Skin epidermis (tissue), 12 donors: ENCODE results near the gene IQGAP1.
A peak's percentile ranks its signal among the peaks of the same experiment; 100 is the strongest.
"Not testable (repeated sequence)": the region's sequence is repeated elsewhere in the genome, so short reads cannot be mapped to it uniquely, and the experiment has no call there.

ENCODE experiments used
- H3K27ac ChIP-seq, 21 experiments: fragments of 200-600 bp; sonication (generic) in 11 of 21; one replicate each; pipeline ENCODE4 v1.5.0; 2020; ENCODE audit warnings: mild to moderate bottlenecking in 3 of 21, inconsistent platforms in 2 of 21, moderate library complexity in 2 of 21
- H3K4me3 ChIP-seq, 7 experiments: fragments of 200-600 bp; sonication (generic) in 2 of 7; one replicate each; pipeline ENCODE4 v1.5.0; 2020; ENCODE audit warnings: inconsistent platforms in 2 of 7, mild to moderate bottlenecking in 2 of 7, moderate library complexity in 1 of 7

IQGAP1 gene, protein sequence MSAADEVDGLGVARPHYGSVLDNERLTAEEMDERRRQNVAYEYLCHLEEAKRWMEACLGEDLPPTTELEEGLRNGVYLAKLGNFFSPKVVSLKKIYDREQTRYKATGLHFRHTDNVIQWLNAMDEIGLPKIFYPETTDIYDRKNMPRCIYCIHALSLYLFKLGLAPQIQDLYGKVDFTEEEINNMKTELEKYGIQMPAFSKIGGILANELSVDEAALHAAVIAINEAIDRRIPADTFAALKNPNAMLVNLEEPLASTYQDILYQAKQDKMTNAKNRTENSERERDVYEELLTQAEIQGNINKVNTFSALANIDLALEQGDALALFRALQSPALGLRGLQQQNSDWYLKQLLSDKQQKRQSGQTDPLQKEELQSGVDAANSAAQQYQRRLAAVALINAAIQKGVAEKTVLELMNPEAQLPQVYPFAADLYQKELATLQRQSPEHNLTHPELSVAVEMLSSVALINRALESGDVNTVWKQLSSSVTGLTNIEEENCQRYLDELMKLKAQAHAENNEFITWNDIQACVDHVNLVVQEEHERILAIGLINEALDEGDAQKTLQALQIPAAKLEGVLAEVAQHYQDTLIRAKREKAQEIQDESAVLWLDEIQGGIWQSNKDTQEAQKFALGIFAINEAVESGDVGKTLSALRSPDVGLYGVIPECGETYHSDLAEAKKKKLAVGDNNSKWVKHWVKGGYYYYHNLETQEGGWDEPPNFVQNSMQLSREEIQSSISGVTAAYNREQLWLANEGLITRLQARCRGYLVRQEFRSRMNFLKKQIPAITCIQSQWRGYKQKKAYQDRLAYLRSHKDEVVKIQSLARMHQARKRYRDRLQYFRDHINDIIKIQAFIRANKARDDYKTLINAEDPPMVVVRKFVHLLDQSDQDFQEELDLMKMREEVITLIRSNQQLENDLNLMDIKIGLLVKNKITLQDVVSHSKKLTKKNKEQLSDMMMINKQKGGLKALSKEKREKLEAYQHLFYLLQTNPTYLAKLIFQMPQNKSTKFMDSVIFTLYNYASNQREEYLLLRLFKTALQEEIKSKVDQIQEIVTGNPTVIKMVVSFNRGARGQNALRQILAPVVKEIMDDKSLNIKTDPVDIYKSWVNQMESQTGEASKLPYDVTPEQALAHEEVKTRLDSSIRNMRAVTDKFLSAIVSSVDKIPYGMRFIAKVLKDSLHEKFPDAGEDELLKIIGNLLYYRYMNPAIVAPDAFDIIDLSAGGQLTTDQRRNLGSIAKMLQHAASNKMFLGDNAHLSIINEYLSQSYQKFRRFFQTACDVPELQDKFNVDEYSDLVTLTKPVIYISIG (N-terminal part only)

DNA sequence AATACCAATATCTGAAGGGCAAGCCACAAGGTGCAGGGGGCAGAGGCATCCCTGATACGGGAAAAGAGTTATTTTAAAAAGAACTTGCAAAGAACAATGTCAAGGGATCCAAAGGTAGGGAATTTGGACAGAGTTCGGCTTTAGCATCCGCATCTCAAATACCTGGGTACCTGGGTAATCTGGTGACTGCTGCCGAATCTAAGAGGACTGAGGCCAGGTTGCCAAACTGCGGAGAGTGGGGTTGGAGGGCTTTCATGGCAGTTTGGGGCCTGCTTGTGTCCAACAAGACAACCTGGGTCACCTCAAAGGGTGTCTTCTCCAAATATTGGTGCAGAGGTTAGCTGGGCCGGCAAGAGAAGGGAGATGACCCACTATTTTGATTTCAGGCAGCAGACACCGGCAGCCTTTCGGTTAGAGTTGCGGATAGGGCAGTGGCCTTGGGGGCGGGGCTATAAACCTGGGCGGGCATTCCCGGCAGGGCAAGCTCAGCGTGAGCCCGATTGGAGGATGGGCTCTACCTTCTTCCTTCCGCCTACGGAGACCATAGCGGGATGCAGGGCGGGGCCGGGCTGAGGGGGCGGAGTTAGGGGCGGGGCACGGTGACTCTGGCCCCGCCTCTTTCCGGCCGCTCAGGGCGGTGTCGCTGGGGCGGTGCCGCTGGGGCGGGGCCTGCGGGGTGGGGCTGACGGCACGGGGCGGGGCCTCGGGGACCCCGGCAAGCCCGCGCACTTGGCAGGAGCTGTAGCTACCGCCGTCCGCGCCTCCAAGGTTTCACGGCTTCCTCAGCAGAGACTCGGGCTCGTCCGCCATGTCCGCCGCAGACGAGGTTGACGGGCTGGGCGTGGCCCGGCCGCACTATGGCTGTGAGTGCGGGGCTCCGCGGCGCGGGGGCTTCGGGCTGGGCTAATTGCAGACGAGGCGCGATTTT is at the start of gene IQGAP1:
Gene IQGAP1 (plus strand): TSS at position 709 of the 928 bp plus-strand sequence. CDS start 100 bp downstream, at position 809.
- H3K27ac ChIP-seq: peak within 1 kb of the TSS; percentile 96 to 100 (median 100)

DNA sequence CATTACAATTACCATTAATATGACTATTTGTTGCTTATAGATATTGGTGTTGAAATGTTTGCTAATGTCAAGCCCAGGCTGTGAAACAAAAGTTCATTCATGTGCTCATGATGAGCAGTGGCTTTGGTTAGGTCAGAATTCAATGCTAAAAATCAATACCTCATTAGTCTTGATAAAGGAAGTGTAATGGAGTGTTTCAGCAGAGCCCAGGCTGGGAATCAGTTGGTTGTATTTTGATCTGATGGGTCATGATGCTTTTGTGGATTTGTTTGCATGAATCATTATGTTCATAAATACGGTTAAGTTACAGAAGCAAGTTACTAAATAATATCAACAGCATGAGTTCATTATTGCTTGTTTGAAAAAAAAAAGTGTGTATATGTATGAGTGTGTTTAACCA is 49.5 kb upstream of the IQGAP1 start:
- H3K4me3 ChIP-seq: no peak overlapping the region
- no peak overlapping the region for H3K27ac ChIP-seq

More for the DNA sequence above, at the start of gene IQGAP1:
- H3K4me3 ChIP-seq: peak within 1 kb of the TSS; percentile 54 to 99 (median 92)

DNA sequence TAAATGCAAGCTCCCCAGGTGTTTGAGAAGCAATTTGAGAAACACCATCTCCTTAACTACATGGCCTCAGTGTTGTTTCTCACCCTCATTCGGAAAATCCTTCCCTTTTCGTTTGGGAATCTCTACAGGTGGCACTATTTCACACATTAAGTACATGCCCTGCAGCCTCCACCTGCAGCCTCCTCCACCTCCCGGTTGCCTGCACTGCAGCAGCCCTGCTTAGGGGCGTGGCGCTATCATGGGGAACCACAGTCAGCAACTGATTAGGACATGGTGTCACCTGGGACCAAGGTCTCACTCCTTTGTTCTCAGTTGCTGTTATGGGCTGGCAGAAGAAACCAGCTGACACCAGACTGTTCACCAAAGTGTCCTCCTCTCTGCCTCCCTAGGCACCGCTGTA is 47.7 kb upstream of the IQGAP1 start:
- H3K27ac ChIP-seq: no peak overlapping the region
- no peak overlapping the region for H3K4me3 ChIP-seq

DNA sequence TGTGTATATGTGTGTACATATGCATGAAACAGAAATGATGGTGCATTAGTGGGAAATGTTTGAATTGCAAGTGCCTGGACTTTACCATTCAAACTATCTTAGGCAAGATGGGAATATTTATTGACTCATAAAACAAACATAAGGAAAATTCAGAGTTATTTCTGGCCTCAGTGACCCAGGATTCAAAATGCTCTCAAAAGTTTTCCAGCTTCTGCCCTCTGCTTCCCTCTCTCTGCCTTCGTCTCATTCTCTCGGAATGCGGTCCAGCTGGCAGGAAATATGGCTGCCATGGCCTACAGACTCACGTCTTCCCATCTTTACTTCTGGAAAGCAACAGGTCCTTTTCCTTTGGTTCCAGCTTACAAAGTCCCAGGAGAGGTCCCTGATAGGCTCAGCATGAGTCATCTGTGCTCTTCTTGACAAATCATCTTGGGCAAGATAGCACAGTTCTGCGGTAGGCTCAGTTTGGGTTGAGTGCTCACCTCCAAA is 44.7 kb upstream of the IQGAP1 start:
- H3K27ac ChIP-seq: no peak overlapping the region
- H3K4me3 ChIP-seq: no peak overlapping the region

DNA sequence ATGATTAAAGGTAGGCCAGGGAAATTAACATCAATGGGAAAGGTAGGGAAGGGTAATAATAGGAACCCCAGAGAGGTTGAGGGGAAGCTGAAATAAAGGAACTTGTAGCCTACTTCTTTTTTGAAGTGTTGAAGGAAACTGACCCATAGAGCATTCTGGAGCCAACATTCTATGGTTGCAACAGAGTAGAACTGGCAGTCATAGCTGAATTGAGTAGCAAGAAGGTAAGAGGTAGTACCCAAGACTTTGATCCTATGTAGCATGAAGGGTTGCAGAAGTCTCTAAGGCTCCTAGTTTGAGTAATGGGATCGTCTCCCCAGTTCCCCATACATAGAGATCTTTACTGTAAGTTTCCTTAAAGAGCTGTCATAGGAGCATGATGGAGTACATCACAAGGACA is 43.4 kb upstream of the IQGAP1 start:
- H3K4me3 ChIP-seq: no peak overlapping the region
- no peak overlapping the region for H3K27ac ChIP-seq

DNA sequence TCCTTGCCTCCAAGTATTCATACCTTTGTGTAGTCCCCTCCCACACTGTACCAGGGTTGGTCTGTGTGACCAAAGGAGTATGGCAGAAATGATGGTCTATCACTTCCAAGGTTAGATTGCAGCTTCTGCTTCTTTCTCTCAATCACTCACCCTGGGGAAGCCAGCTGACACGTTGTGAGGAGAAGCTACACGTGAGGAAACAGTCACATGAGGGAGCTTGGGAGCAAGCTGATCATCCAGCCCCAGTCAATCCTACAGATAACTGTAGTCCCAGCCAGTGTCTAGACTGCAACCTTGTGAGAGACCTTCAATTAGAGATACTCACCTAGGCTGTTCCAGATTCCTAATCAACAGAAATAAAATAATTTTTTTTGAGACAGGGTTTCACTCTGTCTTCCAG is 42.2 kb upstream of the IQGAP1 start:
- no peak overlapping the region for H3K4me3 ChIP-seq
- no peak overlapping the region for H3K27ac ChIP-seq

DNA sequence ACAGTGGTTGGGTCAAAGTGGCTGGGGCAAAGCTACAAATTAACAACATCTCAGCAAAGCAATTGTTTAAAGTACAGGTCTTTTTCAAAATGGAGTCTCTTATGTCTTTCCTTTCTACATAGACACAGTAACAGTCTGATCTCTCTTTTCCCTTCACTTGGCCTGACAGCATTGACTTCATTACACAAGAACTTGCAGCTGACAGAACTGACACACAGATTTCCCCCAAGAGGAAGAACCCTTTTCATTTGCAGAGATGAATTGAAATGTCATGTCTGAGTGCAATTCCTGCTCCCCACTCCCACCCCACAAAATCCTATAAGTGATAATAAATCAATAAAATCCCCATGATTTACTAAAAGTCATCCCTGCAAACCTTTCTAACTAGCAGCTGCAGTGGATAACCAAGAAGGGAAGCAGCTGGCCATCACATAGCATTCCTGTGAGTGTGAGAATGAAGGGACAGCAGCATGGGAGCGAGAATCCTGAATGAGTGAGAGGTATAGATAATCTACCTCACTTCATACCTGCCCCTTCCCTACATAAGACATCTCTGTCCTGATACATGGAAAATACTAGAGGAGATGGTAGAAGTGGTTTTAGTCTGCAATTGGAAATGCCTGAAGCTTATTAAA is 40.5 kb upstream of the IQGAP1 start:
- H3K4me3 ChIP-seq, H3K27ac ChIP-seq: not testable (repeated sequence)

DNA sequence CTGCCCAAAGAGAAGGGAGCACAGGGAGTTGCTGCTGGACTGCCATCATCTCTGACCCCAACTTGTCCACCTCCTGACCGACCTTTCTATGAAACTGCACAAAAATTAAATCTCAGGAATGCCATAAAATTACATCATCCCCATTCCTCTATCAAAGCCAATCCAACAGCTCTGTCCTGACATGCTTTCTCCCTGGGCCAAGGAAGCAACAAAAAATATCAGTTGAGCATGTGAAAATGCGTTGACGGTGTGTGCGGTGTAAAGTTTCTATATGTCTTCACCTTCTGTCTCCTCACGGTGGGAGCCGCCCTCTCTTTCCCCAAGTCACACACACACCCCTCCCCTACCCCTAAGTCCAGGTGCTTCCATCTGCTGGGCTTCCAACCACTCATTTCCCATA is 39.6 kb upstream of the IQGAP1 start:
- H3K4me3 ChIP-seq: no peak overlapping the region

DNA sequence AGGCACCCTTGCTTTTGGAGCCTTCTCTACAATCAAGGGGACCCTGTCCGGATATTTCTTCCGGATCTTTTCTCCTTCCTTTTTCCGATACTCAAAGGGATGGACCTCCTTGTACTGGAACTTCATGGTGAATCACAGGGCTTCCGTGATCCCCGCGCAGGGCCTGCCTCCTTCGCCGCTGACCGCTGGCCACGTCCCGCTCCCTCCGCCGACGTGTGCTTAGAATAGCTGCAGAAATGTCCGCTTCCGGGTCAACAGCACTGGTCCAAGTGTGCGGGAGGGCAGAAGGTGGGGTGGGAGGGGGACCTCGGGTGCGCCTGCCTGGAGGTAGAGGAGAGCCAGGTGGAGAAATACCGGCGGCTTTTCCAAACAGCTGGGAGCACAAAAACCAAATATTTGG is 39.0 kb upstream of the IQGAP1 start:
- no peak overlapping the region for H3K4me3 ChIP-seq
- H3K27ac ChIP-seq: peak overlapping the region in 1 of 21 experiments; percentile 2

More for the DNA sequence above, 39.6 kb upstream of the IQGAP1 start:
- peak overlapping the region in 1 of 21 experiments; percentile 2 for H3K27ac ChIP-seq

DNA sequence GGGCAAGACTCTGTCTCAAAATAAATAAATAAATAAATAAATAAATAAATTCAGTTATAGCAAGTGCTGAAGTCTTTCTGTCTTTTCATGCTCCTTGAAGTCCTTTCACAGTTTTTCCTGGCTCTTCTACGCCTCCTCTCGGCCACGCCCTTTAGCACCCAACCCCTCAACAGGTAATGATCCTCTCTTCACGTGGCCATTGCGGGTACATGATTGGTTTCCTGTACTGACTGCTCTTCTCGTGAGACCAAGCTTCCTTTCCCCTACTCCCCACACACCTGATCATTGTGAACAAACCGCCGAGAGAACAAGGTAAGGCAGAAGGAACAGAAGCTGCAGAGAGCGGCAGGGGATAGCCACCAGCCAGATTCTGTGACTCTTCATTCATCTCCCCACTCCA is 38.2 kb upstream of the IQGAP1 start:
- no peak overlapping the region for H3K4me3 ChIP-seq

DNA sequence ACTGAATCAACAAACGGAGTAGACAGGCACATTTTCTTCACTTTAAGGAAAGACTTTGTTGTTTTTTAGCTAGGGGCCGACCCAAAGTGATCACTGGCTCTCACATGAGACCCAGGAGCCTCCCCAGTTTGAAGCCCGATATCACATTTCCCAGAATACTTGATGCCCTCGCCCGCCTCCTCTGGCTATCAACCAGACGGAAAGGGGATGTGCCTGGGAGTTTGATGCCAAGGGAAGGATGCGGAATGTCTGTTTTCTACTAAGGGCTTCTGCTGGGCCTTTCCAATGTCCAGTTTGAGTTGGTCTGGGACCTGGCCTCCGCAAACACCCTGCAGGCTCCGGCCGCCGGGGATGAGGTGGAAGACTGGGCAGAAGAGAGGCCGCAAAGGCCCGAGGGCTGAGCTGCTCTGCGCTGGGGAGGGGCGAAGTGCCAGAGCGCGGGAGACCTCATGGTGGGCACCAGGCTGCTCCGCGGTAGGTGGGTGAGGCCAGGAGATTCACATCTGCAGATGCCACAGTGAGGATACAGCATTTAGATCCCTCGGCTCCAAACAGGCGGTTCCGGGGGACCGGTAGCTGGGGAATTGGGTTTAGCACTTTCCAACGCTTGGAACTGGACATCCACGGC is 36.4 kb upstream of the IQGAP1 start:
- H3K4me3 ChIP-seq: peak overlapping the region; percentile 56 to 83 (median 70)

More for the DNA sequence above, 38.2 kb upstream of the IQGAP1 start:
- no peak overlapping the region for H3K27ac ChIP-seq

DNA sequence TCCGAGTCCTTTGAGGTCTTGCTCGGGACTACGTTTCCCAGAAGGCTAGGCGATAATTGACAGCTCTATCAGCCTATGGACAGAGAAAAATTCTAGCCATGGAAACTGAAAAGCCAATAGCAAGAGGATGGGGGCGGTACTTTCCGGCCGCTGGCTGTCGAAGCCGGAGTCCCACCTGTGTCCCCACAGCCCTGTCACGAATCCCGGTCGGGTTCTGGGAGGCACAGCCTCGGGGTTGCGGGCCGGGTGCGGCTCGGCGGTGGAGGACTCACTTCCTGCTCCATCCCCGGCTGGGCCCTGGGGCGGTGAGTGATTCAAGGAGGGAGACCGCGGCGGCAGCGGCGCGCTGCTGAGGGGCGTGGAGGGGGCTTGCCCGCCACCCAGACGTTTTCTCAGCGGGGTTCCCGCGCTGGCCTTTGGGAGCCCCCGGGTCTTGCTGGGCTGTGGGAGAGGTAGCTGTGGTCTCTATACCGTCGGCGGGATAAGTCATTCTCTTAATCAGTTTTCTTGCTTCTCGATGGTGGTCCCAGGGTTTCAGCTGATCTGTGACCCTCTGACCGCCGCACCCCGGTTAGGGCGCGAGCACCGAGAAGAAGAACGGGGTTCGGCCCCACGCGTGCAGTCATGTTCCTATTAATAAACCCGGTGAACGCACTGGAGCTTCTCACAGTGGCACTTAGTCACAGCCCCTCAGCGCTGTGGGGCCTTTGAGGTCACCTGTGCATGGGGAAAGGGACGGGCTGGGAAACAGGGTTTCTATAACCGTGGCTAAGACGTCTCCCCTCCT is 35.7 kb upstream of the IQGAP1 start, which contains the start of gene ZNF774:
Gene ZNF774 (plus strand): TSS at position 178 of the 787 bp plus-strand sequence. CDS start 2,377 bp downstream, outside the sequence.
- H3K4me3 ChIP-seq: peak within 1 kb of the TSS; percentile 56 to 83 (median 70)
- H3K27ac ChIP-seq: peak within 1 kb of the TSS in 18 of 21 experiments; percentile 10 to 83 (median 72)

More for the DNA sequence above, 36.4 kb upstream of the IQGAP1 start:
- H3K27ac ChIP-seq: peak overlapping the region in 9 of 21 experiments; percentile 13 to 83 (median 72)

DNA sequence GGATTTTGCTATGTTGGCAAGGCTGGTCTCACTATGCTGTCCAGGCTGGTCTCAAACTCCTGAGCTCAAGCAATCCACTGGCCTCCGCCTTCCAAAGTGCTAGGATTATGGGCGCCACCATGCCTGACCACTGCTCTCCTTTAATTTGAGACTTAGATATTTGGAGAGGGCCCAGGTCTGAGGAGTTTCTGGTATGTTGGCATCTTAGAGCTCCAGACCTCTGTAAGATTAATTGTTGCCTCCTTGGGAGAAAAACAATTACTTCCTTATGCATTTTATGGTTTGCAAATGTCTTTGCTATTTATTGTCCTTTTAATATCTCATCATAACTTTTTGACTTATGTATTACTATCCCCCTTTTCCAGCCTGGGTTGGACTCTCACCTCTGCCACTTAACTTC is 33.1 kb upstream of the IQGAP1 start:
- Histone ChIP-seq H3K4me3 (no peak overlapping the region), H3K27ac (no peak overlapping the region)

DNA sequence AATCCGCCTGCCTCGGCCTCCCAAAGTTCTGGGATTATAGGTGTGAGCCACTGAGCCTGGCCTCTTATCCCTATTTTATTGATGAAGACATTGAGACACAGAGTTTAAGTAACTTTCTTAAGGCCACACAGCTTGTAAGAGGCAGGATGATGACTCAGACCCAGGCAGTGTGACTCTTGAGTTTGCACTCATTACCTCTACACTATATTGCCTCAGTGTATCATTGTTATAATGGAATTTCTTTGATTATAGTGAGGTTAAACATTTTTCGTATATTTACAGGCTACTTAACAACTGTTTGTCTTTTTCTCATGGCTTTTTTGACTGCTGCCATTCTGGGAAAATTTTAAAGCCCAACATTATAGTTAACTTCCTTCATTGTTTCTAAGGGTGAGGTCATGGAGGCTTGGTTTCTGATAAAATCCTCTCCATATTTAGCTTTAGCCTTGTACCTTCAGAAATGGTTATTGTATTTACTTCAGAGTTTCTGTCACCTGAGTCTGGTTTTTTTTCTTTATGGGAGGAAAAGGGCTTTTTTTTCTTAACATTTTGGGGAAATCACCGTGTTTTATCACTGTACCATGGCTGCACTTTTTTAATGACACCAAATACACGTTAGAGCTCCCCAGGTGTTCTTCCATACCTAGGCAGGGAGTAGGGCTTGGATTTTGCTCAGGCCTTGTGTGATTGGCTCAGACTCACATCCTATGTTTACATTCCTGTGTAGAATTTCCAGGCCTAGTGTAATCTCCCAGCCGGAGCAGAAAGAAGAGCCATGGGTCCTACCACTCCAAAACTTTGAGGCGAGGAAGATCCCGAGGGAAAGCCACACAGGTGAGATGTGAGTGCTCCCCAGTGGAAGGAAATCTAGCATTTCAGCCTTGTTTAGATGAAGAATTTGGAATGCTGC is 29.7 kb upstream of the IQGAP1 start:
- Histone ChIP-seq H3K4me3 (no peak overlapping the region), H3K27ac (no peak overlapping the region)

DNA sequence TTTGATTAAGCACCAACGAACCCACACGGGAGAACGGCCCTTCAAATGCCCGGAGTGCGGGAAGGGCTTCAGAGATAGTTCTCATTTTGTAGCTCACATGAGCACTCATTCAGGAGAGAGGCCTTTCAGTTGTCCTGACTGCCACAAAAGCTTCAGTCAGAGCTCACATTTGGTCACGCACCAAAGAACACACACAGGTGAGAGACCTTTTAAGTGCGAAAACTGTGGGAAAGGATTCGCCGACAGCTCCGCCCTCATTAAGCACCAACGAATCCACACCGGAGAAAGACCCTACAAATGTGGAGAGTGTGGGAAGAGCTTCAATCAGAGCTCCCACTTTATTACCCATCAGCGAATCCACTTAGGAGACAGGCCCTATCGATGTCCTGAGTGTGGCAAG is 27.3 kb upstream of the IQGAP1 start:
- Histone ChIP-seq H3K4me3 (no peak overlapping the region), H3K27ac (peak overlapping the region in 1 of 21 experiments; percentile 87)

DNA sequence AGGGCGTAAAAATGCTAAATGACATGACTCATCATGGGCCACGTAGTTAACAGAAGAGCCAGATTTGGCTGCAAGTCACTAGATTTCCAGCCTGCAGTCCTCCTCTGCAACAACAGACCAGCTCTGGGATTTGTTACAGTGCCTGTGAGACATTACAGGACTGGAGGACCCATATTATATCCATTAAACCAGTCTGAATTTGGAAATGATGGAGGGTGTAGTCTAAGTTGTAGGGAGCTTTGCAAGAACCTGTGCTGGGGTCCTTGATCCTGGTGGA is 25.2 kb upstream of the IQGAP1 start:
- H3K27ac ChIP-seq: peak overlapping the region in 11 of 21 experiments; percentile 50 to 87 (median 80)
- no peak overlapping the region for H3K4me3 ChIP-seq
